ENCODE results near the gene YIPF3.

DNA sequence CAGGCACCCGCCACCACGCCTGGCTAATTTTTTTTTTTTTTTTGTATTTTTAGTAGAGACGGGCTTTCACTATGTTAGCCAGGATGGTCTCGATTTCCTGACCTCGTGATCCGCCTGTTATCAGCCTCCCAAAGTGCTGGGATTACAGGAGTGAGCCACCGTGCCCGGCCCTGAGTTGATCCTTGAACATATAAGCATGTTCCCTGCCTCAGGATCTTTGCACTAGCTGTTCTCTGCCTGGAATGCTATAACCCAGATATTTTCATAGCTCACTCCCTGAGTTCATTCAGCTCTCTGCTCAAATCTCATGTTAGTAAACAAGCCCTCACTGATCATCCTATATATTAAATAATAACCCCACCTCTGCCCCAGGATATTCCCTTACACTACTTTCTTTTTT, 52.4 kb downstream of the YIPF3 start:
- TF ChIP-seq, protein P1, sequence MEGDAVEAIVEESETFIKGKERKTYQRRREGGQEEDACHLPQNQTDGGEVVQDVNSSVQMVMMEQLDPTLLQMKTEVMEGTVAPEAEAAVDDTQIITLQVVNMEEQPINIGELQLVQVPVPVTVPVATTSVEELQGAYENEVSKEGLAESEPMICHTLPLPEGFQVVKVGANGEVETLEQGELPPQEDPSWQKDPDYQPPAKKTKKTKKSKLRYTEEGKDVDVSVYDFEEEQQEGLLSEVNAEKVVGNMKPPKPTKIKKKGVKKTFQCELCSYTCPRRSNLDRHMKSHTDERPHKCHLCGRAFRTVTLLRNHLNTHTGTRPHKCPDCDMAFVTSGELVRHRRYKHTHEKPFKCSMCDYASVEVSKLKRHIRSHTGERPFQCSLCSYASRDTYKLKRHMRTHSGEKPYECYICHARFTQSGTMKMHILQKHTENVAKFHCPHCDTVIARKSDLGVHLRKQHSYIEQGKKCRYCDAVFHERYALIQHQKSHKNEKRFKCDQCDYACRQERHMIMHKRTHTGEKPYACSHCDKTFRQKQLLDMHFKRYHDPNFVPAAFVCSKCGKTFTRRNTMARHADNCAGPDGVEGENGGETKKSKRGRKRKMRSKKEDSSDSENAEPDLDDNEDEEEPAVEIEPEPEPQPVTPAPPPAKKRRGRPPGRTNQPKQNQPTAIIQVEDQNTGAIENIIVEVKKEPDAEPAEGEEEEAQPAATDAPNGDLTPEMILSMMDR (IDR thresholded peaks at IDR 0.05), result no peak
- TF ChIP-seq POLR2A (IDR thresholded peaks at IDR 0.05), result no peak

All from esophagus squamous epithelium (tissue), 4 donors.